Hepatocyte (in vitro differentiated cells): Measurements from ENCODE around the gene WDR26. TPM values are rescaled to one million over a fixed set of nuclear protein-coding genes. Genes with fewer than 3 reads are reported as not detected.
"Not testable (repeated sequence)": the region's sequence is repeated elsewhere in the genome, so short reads cannot be mapped to it uniquely, and the experiment has no call there.

Experiments
- DNase-seq: peaks from one replicate; pipeline ENCODE4 v3.0.0-alpha.2; 2016; ENCODE audit warnings: low spot score
- H2AFZ ChIP-seq: fragments of 200-600 bp; sonication (generic); 2 replicates; pipeline ENCODE4 v1.6.0; 2016; ENCODE audit warnings: antibody characterized with exemption, mild to moderate bottlenecking
- H3K27ac ChIP-seq: fragments of 200-600 bp; sonication (generic); 2 replicates; pipeline ENCODE4 v1.5.1; 2016; ENCODE audit warnings: mild to moderate bottlenecking
- H3K27me3 ChIP-seq: fragments of 200-600 bp; sonication (generic); 2 replicates; pipeline ENCODE4 v1.6.1; 2016
- H3K36me3 ChIP-seq: fragments of 200-600 bp; sonication (generic); replicated peaks from 2 replicates; pipeline ENCODE4 v1.5.1; 2016; ENCODE audit warnings: low read depth; ENCODE audit not compliant: insufficient read depth
- H3K4me1 ChIP-seq: fragments of 200-600 bp; sonication (generic); 2 replicates; pipeline ENCODE4 v1.5.1; 2016; ENCODE audit warnings: mild to moderate bottlenecking, moderate library complexity; ENCODE audit not compliant: insufficient read depth
- H3K4me2 ChIP-seq: fragments of 200-600 bp; sonication (generic); 2 replicates; pipeline ENCODE4 v1.6.0; 2016
- H3K4me3 ChIP-seq: fragments of 200-600 bp; sonication (generic); 2 replicates; pipeline ENCODE4 v1.5.1; 2016; ENCODE audit warnings: mild to moderate bottlenecking
- H3K79me2 ChIP-seq: fragments of 200-600 bp; sonication (generic); 2 replicates; pipeline ENCODE4 v1.6.0; 2017; ENCODE audit warnings: mild to moderate bottlenecking
- H3K9me2 ChIP-seq: fragments of 200-600 bp; sonication (generic); replicated peaks from 2 replicates; pipeline ENCODE4 v1.6.0; 2017; ENCODE audit warnings: mild to moderate bottlenecking; ENCODE audit not compliant: insufficient read depth
- H3K9me3 ChIP-seq: fragments of 200-600 bp; sonication (generic); 2 replicates; pipeline ENCODE4 v1.5.1; 2016; ENCODE audit warnings: low read depth, mild to moderate bottlenecking
- H4K20me1 ChIP-seq: fragments of 200-600 bp; sonication (generic); 2 replicates; pipeline ENCODE4 v1.6.0; 2016; ENCODE audit warnings: mild to moderate bottlenecking; ENCODE audit not compliant: insufficient read depth, poor library complexity, severe bottlenecking
- CTCF ChIP-seq: fragments of 200-600 bp; sonication (generic); IDR thresholded peaks from 2 replicates; pipeline ENCODE4 v1.5.1; 2016; ENCODE audit warnings: antibody characterized with exemption, mild to moderate bottlenecking; ENCODE audit not compliant: poor library complexity
- EZH2 ChIP-seq: fragments of 200-600 bp; sonication (generic); IDR thresholded peaks from 2 replicates; pipeline ENCODE4 v1.6.1; 2016; ENCODE audit warnings: antibody characterized with exemption, mild to moderate bottlenecking, borderline replicate concordance
- EZH2phosphoT487 ChIP-seq: fragments of 200-600 bp; sonication (generic); IDR thresholded peaks from one replicate; pipeline ENCODE4 v1.6.1; 2018; ENCODE audit warnings: antibody characterized with exemption, mild to moderate bottlenecking, low read depth, moderate library complexity; ENCODE audit not compliant: unreplicated experiment, severe bottlenecking
- WGBS: methylation state at CpG from one replicate; pipeline ENCODE4 v1.1.6; 2016; ENCODE audit warnings: low lambda C conversion rate; ENCODE audit errors: missing lambda C conversion rate; 5-methylcytosine and 5-hydroxymethylcytosine counted together
- polyA plus RNA-seq: library from polyadenylated mRNA; unstranded; fragments of >200 nt; fragmentation: Nextera tagmentation; extraction: Ambion mirVana; gene quantifications from 2 replicates; pipeline ENCODE4 v1.2.1, GENCODE V29; 2016
- total RNA-seq: library from RNA; depleted of rRNA; stranded (reverse); fragments of >200 nt; gene quantifications from 2 replicates; pipeline ENCODE4 v1.2.3, GENCODE V29; 2014

WDR26 gene
- total and polyA plus RNA-seq, 2 experiments from 2014 or later: 9.4 to 72.1 TPM

- H3K27ac ChIP-seq: peak overlapping the region; percentile 84
- no peaks in the 10 kb centered on the region for H3K9me2 ChIP-seq
- H3K4me1 ChIP-seq: peaks cover 10% of the 10 kb centered on the region
- H3K36me3 ChIP-seq: no peaks in the 10 kb centered on the region
- peaks cover 6% of the 10 kb centered on the region for H4K20me1 ChIP-seq
- peak overlapping the region; percentile 46 for H2AFZ ChIP-seq
- WGBS: 21% methylated on average over 9 of the region's 9 CpGs
- no peaks in the 10 kb centered on the region for H3K27me3 ChIP-seq
- H3K9me3 ChIP-seq: no peaks in the 10 kb centered on the region
- peaks cover 54% of the 10 kb centered on the region for H3K79me2 ChIP-seq
- H3K4me2 ChIP-seq: peak overlapping the region; percentile 90
- peak; percentile 35 for DNase-seq
- peak overlapping the region; percentile 82 for H3K4me3 ChIP-seq
- TF ChIP-seq EZH2 (no peak), EZH2phosphoT487 (no peak), CTCF (no peak)
Observed at GRCh38 chr1:224357626-224358124, 76.9 kb downstream of the WDR26 start.

- no peak for TF ChIP-seq EZH2
- no peak for TF ChIP-seq EZH2phosphoT487
- TF ChIP-seq CTCF: no peak
- WGBS: under 1% methylated on average over 48 of the region's 78 CpGs
- H3K79me2 ChIP-seq: peaks cover 47% of the 10 kb centered on the region
- no peaks in the 10 kb centered on the region for H3K9me3 ChIP-seq
- H3K4me2 ChIP-seq: peak within 1 kb of the TSS; percentile 90
- peak within 1 kb of the TSS; percentile 82 for H3K4me3 ChIP-seq
- no peaks in the 10 kb centered on the region for H3K36me3 ChIP-seq
- H3K9me2 ChIP-seq: no peaks in the 10 kb centered on the region
- H3K4me1 ChIP-seq: peaks cover 10% of the 10 kb centered on the region
- peak; percentile 94 for DNase-seq
- H4K20me1 ChIP-seq: peaks cover 6% of the 10 kb centered on the region
- peak within 1 kb of the TSS; percentile 46 for H2AFZ ChIP-seq
- no peaks in the 10 kb centered on the region for H3K27me3 ChIP-seq
- peak within 1 kb of the TSS; percentile 84 for H3K27ac ChIP-seq
Observed at GRCh38 chr1:224356685-224357625, 77.6 kb downstream of the WDR26 start, which contains the start of gene CNIH4. CNIH4 (plus strand) TSS chr1:224356879; CDS start chr1:224356925, 46 bp downstream.

GRCh38 chr1:224353975-224354925 lies 80.3 kb downstream of the WDR26 start:
- Histone ChIP-seq H3K9me3 (no peaks in the 10 kb centered on the region), H2AFZ (no peak overlapping the region), H3K27ac (peak overlapping the region; percentile 72), H3K9me2 (no peaks in the 10 kb centered on the region), H4K20me1 (no peaks in the 10 kb centered on the region), H3K36me3 (no peaks in the 10 kb centered on the region), H3K4me3 (no peak overlapping the region), H3K79me2 (peaks cover 20% of the 10 kb centered on the region), H3K27me3 (no peaks in the 10 kb centered on the region), H3K4me2 (peak overlapping the region; percentile 32), H3K4me1 (peaks cover 8% of the 10 kb centered on the region)
- TF ChIP-seq CTCF: no peak
- no peak for TF ChIP-seq EZH2
- no peak for TF ChIP-seq EZH2phosphoT487
- DNase-seq: peak; percentile 23
- 68% methylated on average over 5 of the region's 5 CpGs for WGBS

GRCh38 chr1:224352436-224353085 lies 82.0 kb downstream of the WDR26 start:
- not testable (repeated sequence) for H3K9me2 ChIP-seq, H3K4me1 ChIP-seq, H3K4me2 ChIP-seq, DNase-seq, H3K27me3 ChIP-seq, H3K36me3 ChIP-seq, H2AFZ ChIP-seq, H3K4me3 ChIP-seq, H3K9me3 ChIP-seq, H4K20me1 ChIP-seq, H3K79me2 ChIP-seq, H3K27ac ChIP-seq
- WGBS: 96% methylated on average over 48 of the region's 49 CpGs

GRCh38 chr1:224349716-224350115 lies 84.9 kb downstream of the WDR26 start:
- H2AFZ ChIP-seq, H3K4me3 ChIP-seq, H4K20me1 ChIP-seq, H3K9me3 ChIP-seq, H3K9me2 ChIP-seq, DNase-seq, H3K79me2 ChIP-seq, H3K4me1 ChIP-seq, H3K36me3 ChIP-seq, H3K27ac ChIP-seq, H3K27me3 ChIP-seq, H3K4me2 ChIP-seq: not testable (repeated sequence)
- WGBS: 98% methylated on average over 10 of the region's 30 CpGs
